Measurements from ENCODE around the gene GPR68.

The GPR68 gene

DNA sequence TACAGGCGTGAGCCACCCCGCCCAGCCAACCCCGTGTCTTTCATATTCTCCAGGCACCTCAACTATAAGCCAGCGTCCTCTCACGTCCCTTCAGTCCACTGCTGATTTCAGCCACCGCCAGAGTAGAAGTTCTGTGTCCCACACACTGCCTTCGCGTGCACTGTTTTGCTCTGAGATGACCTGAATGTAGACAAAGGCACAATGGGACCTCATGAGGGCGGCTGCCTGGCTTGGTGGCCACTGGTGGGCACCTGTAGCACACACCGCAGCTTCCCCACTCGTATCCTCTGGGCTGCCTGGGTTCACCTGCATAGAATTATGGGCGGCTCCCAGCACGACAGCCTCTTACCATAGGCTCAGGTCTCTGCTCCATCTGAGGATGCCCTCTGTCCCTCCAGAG is 57.2 kb downstream of the GPR68 start:
- TF ChIP-seq TAF1 (IDR thresholded peaks at IDR 0.05; ENCODE audit: borderline replicate concordance, insufficient read depth, low read length): no peak
- TF ChIP-seq SIN3A (IDR thresholded peaks at IDR 0.05; ENCODE audit: borderline replicate concordance, insufficient read depth, low read length): no peak
- TF ChIP-seq, protein P1, sequence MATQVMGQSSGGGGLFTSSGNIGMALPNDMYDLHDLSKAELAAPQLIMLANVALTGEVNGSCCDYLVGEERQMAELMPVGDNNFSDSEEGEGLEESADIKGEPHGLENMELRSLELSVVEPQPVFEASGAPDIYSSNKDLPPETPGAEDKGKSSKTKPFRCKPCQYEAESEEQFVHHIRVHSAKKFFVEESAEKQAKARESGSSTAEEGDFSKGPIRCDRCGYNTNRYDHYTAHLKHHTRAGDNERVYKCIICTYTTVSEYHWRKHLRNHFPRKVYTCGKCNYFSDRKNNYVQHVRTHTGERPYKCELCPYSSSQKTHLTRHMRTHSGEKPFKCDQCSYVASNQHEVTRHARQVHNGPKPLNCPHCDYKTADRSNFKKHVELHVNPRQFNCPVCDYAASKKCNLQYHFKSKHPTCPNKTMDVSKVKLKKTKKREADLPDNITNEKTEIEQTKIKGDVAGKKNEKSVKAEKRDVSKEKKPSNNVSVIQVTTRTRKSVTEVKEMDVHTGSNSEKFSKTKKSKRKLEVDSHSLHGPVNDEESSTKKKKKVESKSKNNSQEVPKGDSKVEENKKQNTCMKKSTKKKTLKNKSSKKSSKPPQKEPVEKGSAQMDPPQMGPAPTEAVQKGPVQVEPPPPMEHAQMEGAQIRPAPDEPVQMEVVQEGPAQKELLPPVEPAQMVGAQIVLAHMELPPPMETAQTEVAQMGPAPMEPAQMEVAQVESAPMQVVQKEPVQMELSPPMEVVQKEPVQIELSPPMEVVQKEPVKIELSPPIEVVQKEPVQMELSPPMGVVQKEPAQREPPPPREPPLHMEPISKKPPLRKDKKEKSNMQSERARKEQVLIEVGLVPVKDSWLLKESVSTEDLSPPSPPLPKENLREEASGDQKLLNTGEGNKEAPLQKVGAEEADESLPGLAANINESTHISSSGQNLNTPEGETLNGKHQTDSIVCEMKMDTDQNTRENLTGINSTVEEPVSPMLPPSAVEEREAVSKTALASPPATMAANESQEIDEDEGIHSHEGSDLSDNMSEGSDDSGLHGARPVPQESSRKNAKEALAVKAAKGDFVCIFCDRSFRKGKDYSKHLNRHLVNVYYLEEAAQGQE (IDR thresholded peaks at IDR 0.05; ENCODE audit: insufficient read depth in 1 of 2, low read depth in 2 of 2, low read length in 2 of 2): no peak
- TF ChIP-seq POLR2AphosphoS5 (IDR thresholded peaks at IDR 0.05; ENCODE audit: low read depth, low read length): no peak

DNA sequence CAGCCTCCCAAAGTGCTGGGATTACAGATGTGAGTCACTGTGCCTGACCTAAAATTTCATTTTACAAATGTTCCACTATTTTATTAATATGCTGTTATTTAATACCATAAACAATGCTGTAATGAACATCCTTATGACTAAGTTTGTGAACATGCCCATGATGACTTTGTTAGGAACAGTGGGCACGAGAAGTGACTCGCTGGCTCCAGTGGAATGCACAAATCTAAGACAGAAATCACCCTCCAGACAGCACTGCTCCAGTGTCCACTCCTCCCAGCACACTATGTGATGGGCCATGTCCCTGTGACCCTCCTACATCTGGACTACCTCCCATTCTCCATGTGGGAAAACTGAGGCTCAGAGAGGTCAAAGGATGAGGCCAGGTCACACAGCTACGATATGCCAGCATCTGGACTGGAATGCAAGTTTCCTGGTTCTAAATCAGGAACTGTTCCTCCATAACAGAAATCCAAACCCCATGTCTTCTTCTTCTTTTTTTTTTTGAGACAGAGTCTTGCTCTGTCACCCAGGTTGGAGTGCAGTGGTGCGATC is 57.9 kb downstream of the GPR68 start:
- TF ChIP-seq SIN3A (IDR thresholded peaks at IDR 0.05; ENCODE audit: borderline replicate concordance, insufficient read depth, low read length) (no peak), POLR2AphosphoS5 (IDR thresholded peaks at IDR 0.05; ENCODE audit: low read depth, low read length) (no peak), FOXP2 (optimal IDR thresholded peaks at IDR 0.05; ENCODE audit: borderline replicate concordance, extremely low read depth, extremely low read length, insufficient read depth) (no peak)
- TF ChIP-seq, protein P1 (IDR thresholded peaks at IDR 0.05; ENCODE audit: insufficient read depth in 1 of 2, low read depth in 2 of 2, low read length in 2 of 2): no peak

DNA sequence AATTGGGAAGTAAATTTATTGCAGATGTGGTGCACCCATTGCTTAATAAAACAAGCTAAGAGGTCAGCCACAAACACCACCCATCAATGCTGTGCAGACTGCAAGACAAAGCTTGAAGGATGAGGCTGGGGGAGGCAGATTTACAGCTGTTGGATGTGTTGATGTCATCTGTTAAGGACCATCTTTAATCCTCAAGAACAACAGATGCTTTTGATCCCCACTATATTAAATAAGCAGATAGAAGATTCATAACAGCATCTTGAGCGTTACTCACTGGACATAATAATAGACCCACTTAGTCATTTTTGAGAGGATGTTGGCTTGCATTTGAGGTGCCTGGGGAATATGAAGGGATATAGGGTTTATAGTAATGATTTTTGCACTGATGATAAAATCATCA is 58.8 kb downstream of the GPR68 start:
- no peak for TF ChIP-seq TAF1 (IDR thresholded peaks at IDR 0.05; ENCODE audit: borderline replicate concordance, insufficient read depth, low read length)
- no peak for TF ChIP-seq POLR2AphosphoS5 (IDR thresholded peaks at IDR 0.05; ENCODE audit: low read depth, low read length)
- TF ChIP-seq FOXP2 (optimal IDR thresholded peaks at IDR 0.05; ENCODE audit: borderline replicate concordance, extremely low read depth, extremely low read length, insufficient read depth): no peak
- TF ChIP-seq SIN3A (IDR thresholded peaks at IDR 0.05; ENCODE audit: borderline replicate concordance, insufficient read depth, low read length): no peak
- TF ChIP-seq, protein P1 (IDR thresholded peaks at IDR 0.05; ENCODE audit: insufficient read depth in 1 of 2, low read depth in 2 of 2, low read length in 2 of 2): no peak

DNA sequence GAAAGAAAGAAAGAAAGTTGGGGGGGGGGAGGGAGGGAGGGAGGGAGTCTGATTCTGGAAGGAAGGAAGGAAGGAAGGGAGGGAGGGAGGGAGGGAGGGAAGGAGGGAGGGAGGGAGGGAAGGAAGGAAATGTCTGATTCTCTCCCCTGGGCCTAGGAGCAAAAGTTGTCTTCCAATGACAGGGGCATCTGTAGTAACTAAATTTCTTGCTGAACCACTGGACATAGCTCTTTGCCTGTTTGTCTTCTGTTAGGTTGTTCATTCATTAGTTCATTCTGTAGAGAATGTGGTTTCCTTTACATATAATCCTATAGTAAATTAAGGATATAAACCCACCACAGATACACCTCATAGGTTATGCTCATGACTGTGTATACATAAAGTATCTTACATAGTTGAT is 59.9 kb downstream of the GPR68 start:
- TF ChIP-seq TAF1 (IDR thresholded peaks at IDR 0.05; ENCODE audit: borderline replicate concordance, insufficient read depth, low read length) (no peak), FOXP2 (optimal IDR thresholded peaks at IDR 0.05; ENCODE audit: borderline replicate concordance, extremely low read depth, extremely low read length, insufficient read depth) (no peak), POLR2AphosphoS5 (IDR thresholded peaks at IDR 0.05; ENCODE audit: low read depth, low read length) (no peak), SIN3A (IDR thresholded peaks at IDR 0.05; ENCODE audit: borderline replicate concordance, insufficient read depth, low read length) (no peak)
- TF ChIP-seq, protein P1 (IDR thresholded peaks at IDR 0.05; ENCODE audit: insufficient read depth in 1 of 2, low read depth in 2 of 2, low read length in 2 of 2): no peak

Data from PFSK-1 (cell line).